Measurements from ENCODE around the gene ANKRD29.
"Not testable (repeated sequence)": the region's sequence is repeated elsewhere in the genome, so short reads cannot be mapped to it uniquely, and the experiment has no call there.

The ANKRD29 gene

GRCh38 chr18:23578891-23579653, 83.6 kb downstream of the ANKRD29 start:
- no peak for DNase-seq

- DNase-seq, result no peak
Measured at GRCh38 chr18:23578067-23578701, 84.5 kb downstream of the ANKRD29 start.

- not testable (repeated sequence) for DNase-seq
Measured at GRCh38 chr18:23577521-23577920, 85.2 kb downstream of the ANKRD29 start.

GRCh38 chr18:23575309-23575651, 87.4 kb downstream of the ANKRD29 start:
- DNase-seq, result no peak

GRCh38 chr18:23574611-23575308, 88.0 kb downstream of the ANKRD29 start:
- DNase-seq, result no peak

- no peak for DNase-seq
Measured at GRCh38 chr18:23573626-23574431, 88.9 kb downstream of the ANKRD29 start.

GRCh38 chr18:23573020-23573419, 89.7 kb downstream of the ANKRD29 start:
- no peak for DNase-seq

- DNase-seq, result no peak
Measured at GRCh38 chr18:23572570-23572969, 90.1 kb downstream of the ANKRD29 start.

GRCh38 chr18:23572012-23572411, 90.7 kb downstream of the ANKRD29 start:
- DNase-seq, result no peak

- no peak for DNase-seq
Measured at GRCh38 chr18:23570912-23571504, 91.7 kb downstream of the ANKRD29 start.

GRCh38 chr18:23569299-23570063, 93.2 kb downstream of the ANKRD29 start:
- DNase-seq, result no peak

- DNase-seq, result no peak
Measured at GRCh38 chr18:23568281-23569138, 94.2 kb downstream of the ANKRD29 start.

- DNase-seq, result no peak
Measured at GRCh38 chr18:23567671-23568070, 95.0 kb downstream of the ANKRD29 start.

GRCh38 chr18:23565916-23566547, 96.7 kb downstream of the ANKRD29 start:
- DNase-seq, result no peak

- DNase-seq, result no peak
Measured at GRCh38 chr18:23563377-23564043, 99.2 kb downstream of the ANKRD29 start.

GRCh38 chr18:23560186-23560585, 102.5 kb downstream of the ANKRD29 start:
- DNase-seq, result no peak

GRCh38 chr18:23557511-23557910, 105.2 kb downstream of the ANKRD29 start:
- DNase-seq, result not testable (repeated sequence)

- no peak for DNase-seq
Measured at GRCh38 chr18:23556145-23556780, 106.4 kb downstream of the ANKRD29 start.

GRCh38 chr18:23553887-23554286, 108.8 kb downstream of the ANKRD29 start:
- no peak for DNase-seq
